ENCODE measurements around the gene CZIB.

The CZIB gene

GRCh38 chr1:53166366-53166765 is 54.1 kb downstream of the CZIB start:
- H3K4me1 ChIP-seq (ENCODE audit: control insufficient read depth in 1 of 2, insufficient read depth in 1 of 2, low read depth in 1 of 2, low read length in 1 of 2): no peaks in the 10 kb centered on the region
- TF ChIP-seq, protein P1, sequence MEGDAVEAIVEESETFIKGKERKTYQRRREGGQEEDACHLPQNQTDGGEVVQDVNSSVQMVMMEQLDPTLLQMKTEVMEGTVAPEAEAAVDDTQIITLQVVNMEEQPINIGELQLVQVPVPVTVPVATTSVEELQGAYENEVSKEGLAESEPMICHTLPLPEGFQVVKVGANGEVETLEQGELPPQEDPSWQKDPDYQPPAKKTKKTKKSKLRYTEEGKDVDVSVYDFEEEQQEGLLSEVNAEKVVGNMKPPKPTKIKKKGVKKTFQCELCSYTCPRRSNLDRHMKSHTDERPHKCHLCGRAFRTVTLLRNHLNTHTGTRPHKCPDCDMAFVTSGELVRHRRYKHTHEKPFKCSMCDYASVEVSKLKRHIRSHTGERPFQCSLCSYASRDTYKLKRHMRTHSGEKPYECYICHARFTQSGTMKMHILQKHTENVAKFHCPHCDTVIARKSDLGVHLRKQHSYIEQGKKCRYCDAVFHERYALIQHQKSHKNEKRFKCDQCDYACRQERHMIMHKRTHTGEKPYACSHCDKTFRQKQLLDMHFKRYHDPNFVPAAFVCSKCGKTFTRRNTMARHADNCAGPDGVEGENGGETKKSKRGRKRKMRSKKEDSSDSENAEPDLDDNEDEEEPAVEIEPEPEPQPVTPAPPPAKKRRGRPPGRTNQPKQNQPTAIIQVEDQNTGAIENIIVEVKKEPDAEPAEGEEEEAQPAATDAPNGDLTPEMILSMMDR (IDR thresholded peaks at IDR 0.05): no peak
- no peaks in the 10 kb centered on the region for H3K36me3 ChIP-seq
- no peaks in the 10 kb centered on the region for H3K9me3 ChIP-seq
- no peak overlapping the region for H3K4me3 ChIP-seq (ENCODE audit: low read depth in 1 of 2, low read length in 1 of 2)
- H3K27me3 ChIP-seq: peaks cover 20% of the 10 kb centered on the region
- H3K27ac ChIP-seq: no peak overlapping the region

DNA sequence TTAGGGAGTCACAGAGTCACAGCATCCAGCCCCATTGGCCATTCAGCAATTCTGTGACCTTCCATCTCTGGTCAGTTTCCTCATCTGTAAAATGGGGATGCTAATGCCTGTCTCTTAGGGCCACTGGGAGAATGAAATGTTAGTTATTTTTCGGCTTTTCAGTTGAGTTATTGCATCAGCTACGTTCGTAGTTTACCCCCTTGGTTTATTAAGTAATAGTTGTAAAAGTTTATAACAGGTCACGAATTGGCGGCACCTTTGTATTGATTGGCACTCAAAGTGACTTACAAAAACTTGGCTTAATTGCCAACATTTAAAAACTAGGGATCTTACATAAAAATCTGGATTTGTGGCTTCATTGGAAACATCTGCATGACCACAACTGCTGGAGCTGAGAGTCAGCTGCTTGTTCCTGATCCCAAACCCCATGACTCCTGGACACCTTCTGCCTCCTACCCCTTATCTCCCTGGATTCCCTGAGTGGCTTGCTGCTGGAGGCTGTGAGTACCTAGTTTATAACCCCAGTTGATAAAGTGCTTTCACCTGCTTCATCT is 54.9 kb downstream of the CZIB start:
- Histone ChIP-seq H3K27me3 (peaks cover 20% of the 10 kb centered on the region), H3K36me3 (no peaks in the 10 kb centered on the region), H3K4me1 (ENCODE audit: control insufficient read depth in 1 of 2, insufficient read depth in 1 of 2, low read depth in 1 of 2, low read length in 1 of 2) (no peaks in the 10 kb centered on the region), H3K9me3 (no peaks in the 10 kb centered on the region), H3K27ac (no peak overlapping the region), H3K4me3 (ENCODE audit: low read depth in 1 of 2, low read length in 1 of 2) (no peak overlapping the region)
- TF ChIP-seq, protein P1 (IDR thresholded peaks at IDR 0.05): no peak

Data from neutrophil (primary cell).